GM21447 (cell line): Measurements from ENCODE around the gene IL22RA1.

Experiments used
- ATAC-seq: cut with Tn5 transposase; IDR thresholded peaks from one replicate; pipeline ENCODE4 v1.9.1; 2021; ENCODE audit not compliant: unreplicated experiment

The IL22RA1 gene

DNA sequence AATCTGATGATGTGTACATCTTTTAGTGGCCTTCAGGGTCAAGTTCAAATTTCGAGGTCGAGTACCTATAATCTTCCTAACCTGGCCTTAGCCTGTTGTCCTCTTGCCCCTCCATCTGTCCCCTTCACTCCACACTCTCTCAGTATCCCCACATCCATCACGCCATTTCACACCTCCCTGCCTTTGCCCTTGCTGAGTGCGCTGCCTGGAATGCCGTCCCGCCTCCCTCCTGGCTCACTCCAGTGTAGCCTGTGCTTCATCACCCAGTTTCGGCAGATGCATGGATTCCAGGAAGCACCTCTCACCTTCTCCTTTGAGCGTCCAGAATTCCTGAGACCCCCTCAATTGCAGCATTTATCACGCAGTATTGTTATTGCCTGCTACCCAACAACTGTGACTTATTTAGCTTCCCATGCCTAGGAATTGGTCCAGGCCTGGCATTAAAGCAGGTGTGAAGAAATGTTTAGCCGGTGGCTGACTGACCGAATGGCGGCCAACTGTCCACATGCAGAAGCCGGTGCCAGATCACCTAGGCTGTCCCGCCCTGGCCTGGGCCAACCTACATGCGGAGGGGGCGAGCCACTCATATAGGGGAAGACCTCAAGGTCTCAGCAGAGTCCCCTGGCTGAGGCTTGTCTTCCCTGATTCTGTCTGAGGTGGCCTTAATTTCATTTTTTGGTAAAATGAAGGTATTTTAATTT lies 65.5 kb downstream of the IL22RA1 start:
- ATAC-seq: no peak

GRCh38 chr1:24075946-24076345 lies 67.0 kb downstream of the IL22RA1 start:
- ATAC-seq: no peak

DNA sequence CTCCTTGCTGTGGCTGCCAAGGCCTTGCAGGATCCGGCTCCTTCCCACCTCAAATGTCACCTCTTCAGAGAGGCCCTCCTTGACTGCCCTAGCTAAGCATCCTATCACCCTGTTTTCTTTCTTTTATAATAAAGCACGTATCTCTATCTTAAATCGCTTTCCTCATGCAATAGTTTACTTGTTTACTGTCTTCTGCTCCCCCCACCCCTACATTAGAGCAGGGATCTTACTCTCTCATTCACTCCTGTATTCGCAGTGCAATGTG lies 67.4 kb downstream of the IL22RA1 start:
- no peak for ATAC-seq

GRCh38 chr1:24074817-24075589 lies 67.9 kb downstream of the IL22RA1 start:
- no peak for ATAC-seq

GRCh38 chr1:24074196-24074595 lies 68.7 kb downstream of the IL22RA1 start:
- no peak for ATAC-seq

- no peak for ATAC-seq
Measured at GRCh38 chr1:24071941-24072340, 71.0 kb downstream of the IL22RA1 start.

DNA sequence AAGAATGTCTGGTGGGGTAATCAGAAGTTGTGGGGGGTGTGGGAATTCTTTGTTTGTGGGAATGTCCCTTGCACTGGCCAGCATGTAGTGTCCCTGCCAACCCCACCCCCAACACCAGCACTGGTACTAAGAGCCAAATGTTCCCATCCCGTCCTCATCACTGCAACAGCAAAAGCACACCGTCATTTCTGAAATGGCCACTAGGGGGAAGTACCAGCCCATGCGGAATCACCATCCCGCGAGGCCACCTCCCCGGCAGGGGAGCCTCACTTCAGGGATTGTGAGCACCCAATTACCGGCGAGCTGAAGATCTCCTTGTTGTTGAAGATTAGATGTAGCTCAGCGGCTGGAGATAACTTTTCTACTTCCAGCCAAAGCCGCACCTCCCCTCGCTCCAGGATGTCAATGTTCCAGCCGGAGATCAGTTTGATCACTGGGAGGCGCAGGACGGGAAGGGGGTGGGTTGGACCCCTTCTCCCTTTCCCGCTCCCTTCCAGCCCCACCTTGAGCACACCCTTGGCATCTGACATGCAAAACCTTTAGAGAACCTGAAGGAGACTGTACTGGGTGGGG lies 72.0 kb downstream of the IL22RA1 start:
- no peak for ATAC-seq

DNA sequence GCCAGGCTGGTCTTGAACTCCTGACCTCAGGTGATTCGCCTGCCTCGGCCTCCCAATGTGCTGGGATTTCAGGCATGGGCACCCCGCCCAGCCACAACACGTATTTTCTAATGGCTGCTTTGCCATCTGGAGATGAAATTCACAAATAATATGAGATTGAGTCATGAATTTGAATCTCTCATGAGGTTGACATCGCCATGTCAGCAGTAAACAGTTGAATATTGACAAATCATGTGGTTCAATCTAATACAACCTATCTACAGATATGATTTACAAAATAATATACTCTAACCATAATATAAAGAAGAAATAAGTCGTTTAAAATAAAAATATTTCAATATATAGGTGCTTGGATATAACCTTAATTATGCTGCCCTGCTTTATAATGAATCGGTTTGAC lies 73.1 kb downstream of the IL22RA1 start:
- no peak for ATAC-seq
